ENCODE data around the gene GOLGA8A.

DNA sequence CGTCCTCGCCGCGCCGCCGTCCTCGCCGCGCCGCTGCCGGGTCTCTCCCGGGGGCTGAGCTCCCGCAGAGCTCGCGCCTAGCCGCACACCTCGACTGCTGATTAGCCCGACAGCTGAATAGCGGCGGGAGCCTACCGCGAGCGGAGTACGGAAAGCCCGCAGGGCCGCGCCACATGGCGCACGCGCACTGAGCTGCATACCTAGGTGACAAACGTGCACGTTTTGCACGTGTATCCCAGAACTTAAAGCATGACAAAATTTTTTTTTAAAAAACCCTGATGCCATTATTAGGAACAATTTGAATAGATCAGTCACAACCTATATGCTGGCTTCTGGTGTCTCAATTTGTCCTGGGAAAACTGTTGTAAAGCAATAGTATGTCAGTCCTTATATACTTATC is at the start of gene GOLGA8A:
- TF ChIP-seq POLR2A (IDR thresholded peaks at IDR 0.05; ENCODE audit: low read length) (no peak), GATA1 (IDR thresholded peaks at IDR 0.05; ENCODE audit: low read depth, low read length) (no peak)
